Posterior cingulate gyrus (tissue), 11 donors: ENCODE measurements around the gene RUFY3.
"Not testable (repeated sequence)": the region's sequence is repeated elsewhere in the genome, so short reads cannot be mapped to it uniquely, and the experiment has no call there.

Experiments
- DNase-seq, 10 donors: peaks; one replicate each; pipeline versions ENCODE4 v3.0.0 to v3.0.0-alpha.2; 2020 to 2021; ENCODE audit warnings: mixed read lengths in 3 of 10
- intact Hi-C: fragments of 100-400 bp; cut with DNase I; formaldehyde crosslinking; loops from one replicate; pipeline ENCODE4 v1.15.1; 2023

The RUFY3 gene

GRCh38 chr4:70831293-70831692 lies 109.5 kb downstream of the RUFY3 start:
- intact Hi-C loops, result loop anchor here (10.0 kb wide), 1 partner anchor 146 kb away; the partner anchor contains the start of gene UTP3
- no peak for DNase-seq

DNA sequence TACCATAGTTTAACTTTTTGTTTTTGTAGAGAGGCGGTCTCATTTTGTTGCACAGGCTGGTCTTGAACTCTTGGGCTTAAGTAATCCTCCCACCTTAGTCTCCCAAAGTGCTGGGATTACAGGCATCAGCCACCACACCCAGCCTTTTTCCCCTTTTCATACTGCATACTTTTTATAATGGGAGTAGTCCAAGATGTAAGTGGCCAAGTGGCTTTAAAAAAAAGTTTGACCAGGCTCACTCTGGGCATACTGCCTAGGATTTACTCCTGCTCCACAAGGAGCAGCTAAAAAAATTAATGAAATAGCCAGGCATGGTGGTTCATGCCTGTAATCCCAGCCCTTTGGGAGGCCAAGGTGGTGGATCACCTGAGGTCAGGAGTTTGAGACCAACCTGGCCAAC lies 111.9 kb downstream of the RUFY3 start:
- no peak for DNase-seq
- intact Hi-C loops, result loop anchor here (10.0 kb wide), 1 partner anchor 149 kb away; the partner anchor contains the start of gene UTP3

GRCh38 chr4:70836081-70836480 lies 114.3 kb downstream of the RUFY3 start:
- intact Hi-C loops, result loop anchor here (5.0 to 10.0 kb wide), 3 partner anchors 66 to 151 kb away; partner anchors contain the start of genes MOB1B, RUFY3 and UTP3
- DNase-seq, result no peak

GRCh38 chr4:70838204-70838603 lies 116.4 kb downstream of the RUFY3 start:
- no peak for DNase-seq
- intact Hi-C loops, result loop anchor here (5.0 to 10.0 kb wide), 3 partner anchors 64 to 153 kb away; partner anchors contain the start of genes MOB1B, RUFY3 and UTP3

- intact Hi-C loops, result loop anchor here (1.0 to 10.0 kb wide), 4 partner anchors 63 to 155 kb away; partner anchors contain the start of genes MOB1B, RUFY3 and UTP3
- peak; percentile 29 to 93 (median 58) for DNase-seq
Measured at GRCh38 chr4:70838666-70839588, 117.2 kb downstream of the RUFY3 start.

GRCh38 chr4:70839589-70840093 lies 117.9 kb downstream of the RUFY3 start, which contains the start of gene GRSF1:
Gene GRSF1 (minus strand): TSS chr4:70839890. CDS start chr4:70839827, 63 bp downstream.
- intact Hi-C loops, result loop anchor here (1.0 to 10.0 kb wide), 4 partner anchors 63 to 155 kb away; partner anchors contain the start of genes MOB1B, RUFY3 and UTP3
- DNase-seq, result peak; percentile 88 to 99 (median 92)

DNA sequence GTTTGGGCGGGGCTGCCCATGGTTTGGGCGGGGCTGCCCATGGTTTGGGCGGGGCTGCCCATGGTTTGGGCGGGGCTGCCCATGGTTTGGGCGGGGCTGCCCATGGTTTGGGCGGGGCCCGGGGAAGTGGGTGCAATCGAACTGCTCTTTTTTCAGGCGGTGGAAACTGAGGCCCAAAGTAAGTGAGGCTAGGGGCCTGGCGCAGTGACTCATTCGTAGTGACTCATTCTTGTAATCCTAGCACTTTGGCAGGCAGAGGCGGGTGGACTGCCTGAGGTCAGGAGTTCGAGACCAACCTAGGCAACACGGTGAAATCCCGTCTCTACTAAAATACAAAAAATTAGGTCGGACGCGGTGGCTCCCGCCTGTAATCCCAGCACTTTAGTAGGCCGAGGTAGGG lies 118.4 kb downstream of the RUFY3 start:
- intact Hi-C loops, result not testable (repeated sequence)
- peak in 6 of 10 donors; percentile 7 to 86 (median 22) for DNase-seq

DNA sequence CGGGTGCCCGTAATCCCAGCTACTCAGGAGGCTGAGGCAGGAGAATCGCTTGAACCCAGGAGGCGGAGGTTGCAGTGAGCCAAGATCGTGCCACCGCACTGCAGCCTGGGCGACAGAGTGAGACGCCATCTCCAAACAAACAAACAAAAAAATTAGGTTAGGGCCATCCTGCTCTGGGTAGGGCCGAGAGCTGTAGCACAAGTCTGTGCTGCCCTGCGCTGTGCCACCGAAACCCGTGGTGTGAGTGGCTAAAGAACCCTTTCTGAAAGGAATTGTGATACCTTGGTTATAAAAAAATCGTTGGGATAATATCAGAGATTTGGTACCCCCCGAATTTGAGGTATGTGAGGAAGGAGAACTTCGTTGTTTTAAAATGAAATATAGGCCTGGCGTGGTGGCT lies 118.9 kb downstream of the RUFY3 start:
- intact Hi-C loops, DNase-seq: not testable (repeated sequence)

DNA sequence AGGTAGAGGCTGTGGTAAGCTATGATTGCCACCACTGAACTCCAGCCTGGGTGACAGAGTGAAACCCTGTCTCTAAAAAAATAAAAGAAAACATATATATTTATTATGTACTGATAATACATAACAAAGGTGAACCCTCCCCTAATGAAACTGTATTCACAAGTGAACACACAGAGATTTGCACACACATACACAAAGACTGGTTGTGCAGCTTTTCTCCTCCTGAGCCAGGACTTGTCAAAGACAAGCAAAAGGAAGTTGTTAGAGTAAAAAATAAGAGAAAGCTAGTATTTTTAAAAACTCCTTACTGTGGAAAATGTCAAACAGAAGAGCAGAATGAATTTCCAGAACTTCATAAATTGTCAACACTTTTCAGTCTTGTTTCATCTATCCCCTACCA lies 119.4 kb downstream of the RUFY3 start:
- no peak for DNase-seq
- intact Hi-C loops, result no loop called here

GRCh38 chr4:70841951-70842350 lies 120.2 kb downstream of the RUFY3 start:
- no peak for DNase-seq
- intact Hi-C loops, result no loop called here

DNA sequence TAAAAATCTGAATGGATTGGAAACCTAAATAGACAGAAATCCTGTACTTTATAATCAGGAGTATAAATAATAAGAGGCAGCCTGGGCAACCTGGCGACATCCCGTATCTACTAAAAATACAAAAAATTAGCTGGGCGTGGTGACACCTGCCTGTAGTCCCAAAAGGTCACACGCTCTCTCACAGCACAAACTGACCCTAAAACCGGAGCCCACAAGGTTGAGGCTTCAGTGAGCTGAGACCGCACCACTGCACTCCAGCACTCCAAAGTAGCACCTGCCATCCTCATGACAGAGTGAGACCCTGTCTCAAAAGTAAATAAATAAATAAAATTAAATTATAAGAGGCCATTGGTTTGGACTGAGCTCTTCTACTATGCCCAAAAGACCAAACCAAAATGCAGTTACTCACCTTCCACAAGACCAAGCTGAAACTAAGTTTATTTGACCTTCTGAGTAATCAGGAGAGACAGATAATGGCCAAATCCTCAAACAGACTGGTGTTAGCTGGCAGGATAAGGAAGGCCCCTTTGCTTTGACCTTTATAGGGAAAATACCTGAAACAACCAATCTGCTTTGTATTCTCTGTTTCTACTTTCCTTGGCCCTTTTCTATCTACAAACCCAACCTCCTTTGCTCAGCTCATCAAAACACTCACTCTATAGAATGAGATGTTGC lies 121.1 kb downstream of the RUFY3 start:
- DNase-seq, result no peak
- intact Hi-C loops, result no loop called here

GRCh38 chr4:70844180-70844579 lies 122.4 kb downstream of the RUFY3 start:
- intact Hi-C loops, result no loop called here
- no peak for DNase-seq

DNA sequence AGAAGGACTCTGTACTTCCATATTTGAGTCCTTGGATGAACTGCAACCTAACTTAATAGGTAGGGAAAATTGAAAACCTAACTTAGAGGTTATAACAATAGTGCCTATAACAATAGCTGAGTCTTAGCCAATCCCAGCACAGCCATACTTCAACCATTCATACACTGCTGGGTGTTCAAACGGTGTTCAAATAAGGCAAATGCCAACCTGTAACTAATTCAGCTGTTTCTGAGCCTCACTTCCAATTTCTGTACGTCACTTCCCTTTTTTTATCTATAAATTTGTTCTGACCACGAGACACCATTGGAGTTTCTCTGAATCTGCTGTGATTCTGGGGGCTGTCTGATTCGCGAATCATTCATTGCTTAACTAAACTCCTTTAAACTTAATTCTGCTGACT lies 127.5 kb downstream of the RUFY3 start:
- DNase-seq, result no peak
- intact Hi-C loops, result no loop called here

DNA sequence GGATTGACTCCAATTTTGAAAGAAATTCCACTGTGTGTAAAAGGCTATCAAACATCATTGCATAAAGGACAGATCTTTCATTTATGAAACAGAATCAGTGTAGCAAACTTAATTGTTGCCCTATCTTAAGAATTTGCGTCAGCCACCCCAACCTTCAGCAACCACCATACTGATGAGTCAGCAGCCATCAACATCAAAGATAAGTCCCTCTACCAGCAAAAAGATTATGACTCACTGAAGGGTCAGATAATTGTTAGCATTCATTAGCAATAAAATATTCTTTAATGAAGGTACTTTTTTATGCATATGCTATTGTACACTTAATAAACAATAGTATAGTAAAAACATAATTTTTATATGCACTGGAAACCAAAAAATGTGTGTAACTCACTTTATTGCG lies 133.7 kb downstream of the RUFY3 start:
- DNase-seq, result no peak
- intact Hi-C loops, result no loop called here
